ENCODE data around the gene CHST9.
"Not testable (repeated sequence)": the region's sequence is repeated elsewhere in the genome, so short reads cannot be mapped to it uniquely, and the experiment has no call there.

Gene CHST9, protein sequence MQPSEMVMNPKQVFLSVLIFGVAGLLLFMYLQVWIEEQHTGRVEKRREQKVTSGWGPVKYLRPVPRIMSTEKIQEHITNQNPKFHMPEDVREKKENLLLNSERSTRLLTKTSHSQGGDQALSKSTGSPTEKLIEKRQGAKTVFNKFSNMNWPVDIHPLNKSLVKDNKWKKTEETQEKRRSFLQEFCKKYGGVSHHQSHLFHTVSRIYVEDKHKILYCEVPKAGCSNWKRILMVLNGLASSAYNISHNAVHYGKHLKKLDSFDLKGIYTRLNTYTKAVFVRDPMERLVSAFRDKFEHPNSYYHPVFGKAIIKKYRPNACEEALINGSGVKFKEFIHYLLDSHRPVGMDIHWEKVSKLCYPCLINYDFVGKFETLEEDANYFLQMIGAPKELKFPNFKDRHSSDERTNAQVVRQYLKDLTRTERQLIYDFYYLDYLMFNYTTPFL

DNA sequence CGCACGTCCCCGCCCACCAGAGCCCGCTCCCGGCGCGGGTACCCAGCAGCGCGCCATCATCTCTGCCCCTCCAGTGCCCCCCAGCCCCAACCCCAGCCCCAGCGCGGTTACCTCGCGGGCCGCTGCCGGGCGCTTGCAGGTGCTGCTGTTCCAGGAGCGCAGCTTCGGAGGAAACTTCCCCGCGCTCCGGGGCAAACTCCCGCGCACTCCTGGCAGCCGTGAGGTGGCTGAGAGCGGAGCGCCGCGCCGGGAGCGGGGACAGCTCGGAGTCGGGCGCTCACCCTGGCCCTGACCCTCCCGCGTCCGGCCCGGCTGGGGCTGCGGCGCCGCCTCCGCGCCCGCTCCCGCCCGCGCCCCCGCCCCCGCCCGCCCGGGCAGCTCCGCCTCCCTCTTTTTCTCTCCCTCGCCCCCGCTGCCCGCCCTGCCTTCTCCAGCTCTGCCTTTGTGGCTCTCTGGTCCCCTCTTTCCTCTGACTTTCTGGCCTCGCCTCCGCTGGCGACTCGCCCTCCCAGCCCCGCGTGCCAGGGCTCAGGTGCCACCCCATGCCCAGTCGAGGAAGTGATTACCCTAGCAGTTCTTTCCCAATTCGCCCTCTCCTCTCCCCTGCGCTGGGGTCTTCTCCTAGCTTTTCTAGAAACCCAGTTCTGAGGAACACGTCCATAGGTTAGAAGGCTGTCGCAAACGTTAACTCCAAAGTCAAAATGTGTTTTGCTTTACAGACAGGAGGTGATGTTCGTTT, at the start of gene CHST9:
CHST9 (minus strand) TSS at position 284 of the 739 bp plus-strand sequence. CDS start 42,499 bp downstream, outside the sequence.
- peak; percentile 74 for DNase-seq

DNA sequence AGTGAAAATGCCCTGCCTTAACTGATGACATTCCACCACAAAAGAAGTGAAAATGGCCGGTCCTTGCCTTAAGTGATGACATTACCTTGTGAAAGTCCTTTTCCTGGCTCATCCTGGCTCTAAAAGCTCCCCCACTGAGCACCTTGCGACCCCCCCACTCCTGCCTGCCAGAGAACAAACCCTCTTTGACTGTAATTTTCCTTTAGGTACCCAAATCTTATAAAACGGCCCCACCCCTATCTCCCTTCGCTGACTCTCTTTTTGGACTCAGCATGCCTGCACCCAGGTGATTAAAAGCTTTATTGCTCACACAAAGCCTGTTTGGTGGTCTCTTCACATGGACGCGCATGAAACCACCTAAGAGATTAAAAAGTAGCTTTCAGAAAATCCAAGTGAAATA, 47.2 kb upstream of the CHST9 start:
- not testable (repeated sequence) for DNase-seq

DNA sequence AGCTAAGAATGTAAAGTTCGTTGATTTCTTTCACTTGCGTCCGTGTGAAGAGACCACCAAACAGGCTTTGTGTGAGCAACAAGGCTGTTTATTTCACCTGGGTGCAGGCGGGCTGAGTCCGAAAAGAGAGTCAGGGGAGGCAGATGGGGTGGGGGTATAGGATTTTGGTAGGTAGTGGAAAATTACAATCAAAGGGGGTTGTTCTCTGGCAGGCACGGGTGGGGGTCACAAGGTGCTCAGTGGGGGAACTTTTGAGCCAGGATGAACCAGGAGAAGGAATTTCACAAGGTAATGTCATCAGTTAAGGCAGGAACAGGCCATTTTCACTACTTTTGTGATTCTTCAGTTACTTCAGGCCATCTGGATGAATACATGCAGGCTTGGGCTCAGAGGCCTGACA, 46.6 kb upstream of the CHST9 start:
- not testable (repeated sequence) for DNase-seq

DNA sequence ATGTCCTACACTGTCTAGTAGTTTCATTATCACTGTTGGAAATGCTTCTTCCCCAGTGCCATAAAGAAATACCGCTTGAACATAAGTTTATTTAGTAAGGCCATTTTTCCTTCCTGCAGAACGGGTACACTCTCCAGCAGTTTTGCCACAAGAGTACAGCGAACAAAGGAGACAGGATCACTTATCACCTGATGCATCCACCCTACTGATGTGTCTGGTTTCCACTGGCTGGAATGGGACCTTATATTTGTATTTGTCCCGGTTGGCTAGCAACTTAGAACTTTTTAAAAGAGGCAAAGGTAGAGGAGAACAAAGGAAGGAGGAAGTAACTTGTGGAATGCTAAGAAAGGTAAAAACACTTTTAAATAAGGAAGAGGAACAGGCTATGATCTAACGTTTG, 46.1 kb upstream of the CHST9 start:
- DNase-seq = not testable (repeated sequence)

DNA sequence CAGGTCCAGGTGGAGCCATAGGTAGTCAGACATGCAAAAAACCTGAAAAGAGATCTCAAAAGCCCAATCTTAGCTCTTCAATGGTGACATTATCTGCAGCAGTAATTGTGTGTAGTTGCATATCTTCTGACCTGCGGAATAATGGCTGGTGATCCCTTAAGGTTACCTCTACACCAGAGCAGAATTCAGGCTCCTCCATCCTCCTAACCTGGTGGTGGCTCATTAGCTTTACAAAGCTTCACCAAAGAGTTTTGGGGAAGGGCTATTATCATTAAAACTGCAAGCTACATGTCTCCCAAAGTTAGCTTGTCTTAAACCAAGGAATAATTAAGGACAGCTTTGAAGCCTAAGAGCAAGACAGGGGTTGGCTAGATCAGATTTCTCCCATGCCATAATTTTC, 42.6 kb upstream of the CHST9 start:
- no peak for DNase-seq

DNA sequence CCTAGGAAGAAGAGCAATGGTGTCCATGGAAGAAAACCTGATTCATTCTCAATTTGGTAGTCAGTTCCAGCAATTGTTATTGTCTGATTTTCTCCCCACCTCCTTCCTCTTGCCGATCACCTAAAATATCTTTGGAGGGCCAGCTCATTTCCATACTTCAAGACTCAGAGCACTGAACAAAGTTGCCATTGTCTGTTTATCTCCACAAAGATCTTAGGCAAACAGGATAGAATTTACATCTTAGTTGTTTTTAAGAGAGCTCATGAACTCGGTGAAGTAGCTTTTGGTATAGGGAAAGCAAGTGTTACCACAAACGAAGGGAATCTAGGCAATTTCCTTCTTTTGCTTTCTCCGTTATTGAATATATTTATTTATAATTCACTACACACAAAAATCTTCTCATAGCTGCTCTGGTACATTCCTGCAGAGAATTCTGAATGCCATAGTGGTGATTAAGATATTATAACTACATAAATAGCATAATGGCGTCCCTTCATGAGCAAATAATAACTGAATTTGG, 41.5 kb upstream of the CHST9 start:
- DNase-seq = no peak

DNA sequence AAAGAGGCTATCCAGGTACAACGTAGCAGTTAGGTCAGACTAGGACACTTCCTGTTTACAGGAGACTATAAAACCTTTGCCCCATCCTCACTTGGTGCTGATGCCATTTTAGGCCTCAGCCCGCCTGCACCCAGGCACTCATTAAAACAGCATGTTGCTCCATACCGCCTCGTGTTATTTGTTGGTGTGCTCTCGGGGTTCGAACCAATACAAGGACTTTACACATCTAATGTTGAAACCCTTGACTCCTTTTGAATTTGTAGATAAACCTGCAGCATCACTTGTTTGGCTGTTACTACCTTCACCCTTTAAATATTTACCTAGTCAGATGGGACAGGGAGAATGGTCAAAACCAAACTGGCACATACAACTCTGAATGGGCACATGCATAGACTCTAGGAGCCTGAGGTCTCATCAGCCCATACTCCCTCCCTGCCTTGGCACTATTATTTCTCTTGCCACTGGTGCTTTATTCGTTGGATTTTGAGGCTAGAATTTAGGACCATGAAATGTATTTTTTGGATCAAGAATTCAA, 40.9 kb upstream of the CHST9 start:
- DNase-seq = no peak

DNA sequence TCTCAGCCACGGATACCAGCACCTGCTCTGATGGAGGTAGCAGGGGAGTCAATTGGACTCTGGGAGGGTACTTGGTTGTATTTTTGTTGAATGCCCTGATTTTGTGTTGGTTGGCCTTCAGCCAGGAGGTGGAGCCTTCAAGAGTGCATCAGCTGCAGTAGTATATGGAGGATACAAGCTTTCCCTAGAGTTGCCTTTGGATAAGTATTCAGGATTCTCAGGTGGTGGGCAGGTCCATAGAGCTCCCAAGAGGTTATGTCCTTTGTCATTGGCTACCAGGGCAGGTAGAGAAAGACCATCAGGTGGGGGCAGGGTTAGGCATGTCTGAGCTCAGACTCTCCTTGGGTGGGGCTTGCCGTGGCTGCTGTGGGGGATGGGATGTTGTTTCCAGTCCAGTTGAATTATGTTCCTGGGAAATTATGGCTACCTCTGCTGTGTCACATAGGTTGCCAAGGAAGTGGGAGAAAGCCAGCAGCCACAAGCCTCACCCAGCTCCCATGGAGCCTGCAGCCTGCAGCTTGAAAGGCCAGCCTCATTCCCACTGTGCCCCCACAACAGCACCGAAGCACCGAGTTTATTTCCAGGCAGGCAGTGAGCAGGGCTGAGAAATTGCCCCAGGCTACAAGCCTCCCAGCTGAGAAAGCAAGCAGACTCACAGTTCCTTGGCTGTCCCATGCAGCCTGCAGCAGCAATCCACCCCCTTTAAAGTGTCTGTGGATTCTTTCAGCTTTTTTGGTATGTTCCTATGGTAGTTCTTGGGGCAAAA, 38.6 kb upstream of the CHST9 start:
- DNase-seq = peak; percentile 90

DNA sequence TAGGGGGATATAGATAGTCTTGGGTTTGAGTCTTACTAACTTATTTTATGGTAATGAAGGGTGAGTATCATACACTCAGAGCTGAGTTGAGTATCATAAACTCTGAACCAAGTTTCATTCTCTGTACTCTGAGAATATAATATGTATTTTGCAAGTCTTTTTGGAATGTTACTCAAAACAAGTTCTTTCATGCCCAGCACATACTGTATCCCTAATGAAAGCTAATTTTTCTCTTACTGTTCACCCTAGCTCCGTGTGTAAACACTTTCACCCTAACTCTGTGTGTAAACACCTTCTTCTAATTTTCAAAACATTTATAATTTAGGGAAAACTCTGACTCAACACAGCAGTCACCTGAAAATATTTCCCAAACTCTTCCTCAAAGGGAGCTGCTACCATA, 29.7 kb upstream of the CHST9 start:
- DNase-seq = no peak

DNA sequence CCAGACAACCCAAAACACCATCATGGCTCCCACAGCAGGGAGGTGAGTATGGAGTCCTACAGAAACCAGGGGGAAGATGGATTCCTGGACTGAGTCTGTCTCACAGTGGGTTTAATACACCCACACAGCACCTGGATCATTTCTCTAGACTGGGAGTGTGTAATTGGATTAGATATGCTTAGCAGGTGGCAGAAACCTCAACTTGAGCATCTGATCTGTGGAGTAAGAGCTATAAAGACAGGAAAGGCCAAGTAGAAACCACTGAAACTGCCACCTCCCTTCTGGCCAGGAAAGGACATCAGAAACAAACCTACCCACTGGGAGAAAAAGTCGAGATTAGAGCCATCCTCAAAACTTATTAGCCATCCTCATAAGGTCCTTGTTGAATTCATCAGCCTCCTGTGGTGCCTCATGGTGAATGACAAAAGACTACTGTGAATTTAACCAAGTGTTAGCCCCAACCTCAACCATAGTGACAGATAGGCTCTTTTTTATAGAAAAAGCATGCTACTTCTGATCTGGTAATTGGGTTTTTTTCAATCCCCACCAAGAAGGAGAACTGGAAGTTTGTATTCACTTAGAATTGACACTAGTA, 28.1 kb upstream of the CHST9 start:
- DNase-seq = no peak

DNA sequence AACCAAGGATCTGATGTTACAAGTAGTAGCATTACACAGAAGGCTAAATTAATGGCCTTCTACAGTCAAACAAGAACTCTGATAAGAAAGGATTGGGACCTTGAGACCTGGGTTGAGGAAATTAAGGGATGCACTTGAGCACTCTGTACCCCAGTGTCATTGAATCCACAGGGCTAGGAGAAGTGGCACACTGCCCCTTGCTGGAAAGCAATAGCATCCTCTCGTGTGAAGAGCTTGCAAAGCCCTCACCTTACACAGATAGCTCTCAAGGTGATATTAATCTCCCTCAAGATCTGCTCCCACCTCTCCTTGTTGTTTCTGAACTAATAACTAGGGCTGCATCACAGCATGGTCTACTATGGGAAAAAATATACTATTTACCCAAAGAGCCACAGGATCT, 26.5 kb upstream of the CHST9 start:
- no peak for DNase-seq

DNA sequence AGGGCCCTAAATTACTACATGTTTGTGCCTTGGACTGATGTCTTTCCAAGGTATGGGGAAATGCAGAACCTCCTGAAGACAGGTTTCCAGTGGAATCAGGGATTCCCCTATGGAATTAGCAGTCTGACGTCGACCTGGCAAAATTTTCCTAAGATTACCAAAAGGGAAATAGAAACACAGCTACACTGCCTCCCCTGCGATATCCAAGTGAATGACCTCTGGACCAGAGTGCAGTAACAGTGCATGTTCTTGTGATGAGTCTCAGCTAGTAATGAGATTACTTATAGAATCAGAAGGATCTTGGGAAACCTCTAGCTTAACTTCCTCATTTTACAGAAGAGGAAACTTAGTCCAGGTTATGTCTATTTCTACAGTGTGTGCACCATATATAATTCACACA, 21.3 kb upstream of the CHST9 start:
- DNase-seq = no peak

DNA sequence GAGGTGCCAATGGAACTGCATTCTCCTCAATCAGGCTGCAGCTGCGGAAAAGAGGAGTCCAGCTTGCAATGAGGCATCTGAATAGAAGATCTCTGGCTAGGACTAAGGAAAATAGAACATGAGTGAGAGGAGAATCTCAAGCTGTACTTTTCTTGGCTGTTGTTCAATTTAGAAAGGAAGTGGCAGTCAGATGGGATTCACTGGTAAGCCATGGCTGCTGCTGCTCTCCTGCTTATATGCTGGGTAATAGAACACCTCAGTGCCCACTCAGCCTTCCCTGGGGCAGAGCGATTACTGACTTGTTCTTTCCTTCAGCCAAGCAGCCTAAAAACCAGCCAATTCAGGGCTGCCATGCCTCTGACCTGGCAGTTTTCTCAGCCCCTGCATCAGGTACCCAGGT, 17.6 kb upstream of the CHST9 start:
- no peak for DNase-seq

DNA sequence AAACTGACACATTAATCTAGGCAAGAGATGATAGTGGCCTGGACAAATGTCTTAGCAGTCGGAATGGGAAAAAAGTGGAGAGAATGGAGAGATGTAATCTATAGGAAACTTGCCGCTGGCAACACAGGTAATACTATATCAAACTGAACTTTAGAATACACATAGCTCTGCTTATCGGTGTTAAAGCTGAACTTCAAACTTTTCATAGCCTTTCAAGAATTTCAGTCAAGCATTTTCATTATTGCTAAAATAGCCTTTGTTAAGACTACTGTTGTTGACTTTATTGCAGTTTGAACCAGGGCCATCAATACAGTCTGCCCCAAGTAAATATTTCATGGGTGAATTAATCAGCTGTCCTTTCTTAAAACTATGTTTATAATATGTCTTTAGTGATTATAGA, 12.9 kb upstream of the CHST9 start:
- no peak for DNase-seq

DNA sequence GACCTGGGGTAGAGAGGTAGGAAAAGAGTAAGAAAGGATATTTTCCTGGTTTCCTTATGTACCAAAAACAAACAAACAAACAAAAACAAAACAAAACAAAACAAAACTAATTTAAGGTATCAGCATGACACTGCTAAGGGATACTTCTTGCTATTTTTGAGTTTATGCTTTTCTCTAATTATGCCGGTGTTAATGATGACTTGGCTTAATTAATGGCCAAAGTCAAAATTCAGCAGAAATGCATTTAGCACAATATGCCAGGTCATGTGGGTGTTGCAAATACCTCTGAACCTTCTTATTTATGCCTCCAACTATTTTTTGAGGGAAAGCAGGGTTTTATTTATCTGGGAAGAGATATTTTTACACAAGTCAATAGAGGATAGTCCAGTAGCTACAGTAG, 3.2 kb upstream of the CHST9 start:
- DNase-seq = no peak

DNA sequence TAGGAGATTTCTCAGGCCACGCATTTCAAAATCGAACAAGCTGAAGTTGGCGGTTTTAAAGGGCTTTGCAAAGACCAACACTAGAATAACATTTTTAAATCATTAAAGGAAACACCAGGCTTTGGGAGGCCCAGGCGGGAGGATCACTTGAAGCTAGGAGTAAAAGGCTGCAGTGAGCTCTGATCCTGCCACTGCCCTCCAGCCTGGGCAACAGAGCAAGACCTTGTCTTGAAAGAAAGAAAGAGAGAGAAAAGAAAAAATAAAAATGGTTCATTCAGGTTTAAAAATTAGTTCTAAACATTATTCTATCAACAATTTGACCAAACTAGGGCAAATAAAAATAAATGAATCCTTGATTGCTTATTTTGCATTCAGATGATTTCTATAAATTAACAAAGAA, 789 bp upstream of the CHST9 start:
- no peak for DNase-seq

DNA sequence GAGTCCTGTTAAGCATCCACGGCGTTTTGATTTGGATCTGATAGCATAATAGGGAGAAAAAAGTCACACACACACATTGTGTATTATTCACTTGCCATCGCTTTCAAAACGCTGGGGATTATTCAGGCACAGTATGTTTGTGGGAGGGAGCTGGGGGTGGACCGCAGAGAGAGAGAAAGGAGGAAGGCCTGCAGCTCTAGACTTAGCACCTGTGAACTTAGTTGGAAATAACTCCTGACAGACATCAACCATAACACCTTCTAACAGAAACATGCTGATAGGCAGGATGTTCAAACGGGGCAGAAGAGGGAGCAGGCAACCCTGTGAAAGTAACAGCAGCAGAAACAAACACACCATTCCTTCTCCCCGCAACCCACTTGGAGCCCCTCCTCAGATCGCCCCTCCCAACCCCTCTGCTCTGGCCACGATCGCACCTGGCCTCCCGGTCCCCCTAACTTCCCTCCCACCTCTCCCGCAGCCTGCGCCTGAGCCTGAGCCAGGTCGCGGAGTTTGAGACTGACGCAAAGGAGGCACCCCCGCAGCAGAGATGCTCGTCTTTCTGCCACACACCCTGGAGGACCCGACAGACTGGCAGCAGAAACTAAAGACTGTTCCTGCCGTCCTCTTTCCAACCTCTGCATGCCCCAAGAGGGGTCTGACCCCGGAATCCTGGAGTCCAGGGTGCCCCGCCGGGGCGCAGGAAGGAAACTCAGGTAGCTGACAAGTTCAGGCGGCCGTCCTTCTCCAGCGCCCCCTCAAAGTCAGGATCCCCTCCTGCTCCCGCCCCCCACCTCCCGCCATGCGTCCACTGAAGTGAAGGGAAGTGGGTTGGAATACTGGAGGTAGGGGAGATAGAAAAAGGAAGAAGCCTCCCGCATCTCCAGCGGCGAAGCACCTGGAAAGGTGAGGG, 738 bp downstream of the CHST9 start:
- peak; percentile 39 for DNase-seq

DNA sequence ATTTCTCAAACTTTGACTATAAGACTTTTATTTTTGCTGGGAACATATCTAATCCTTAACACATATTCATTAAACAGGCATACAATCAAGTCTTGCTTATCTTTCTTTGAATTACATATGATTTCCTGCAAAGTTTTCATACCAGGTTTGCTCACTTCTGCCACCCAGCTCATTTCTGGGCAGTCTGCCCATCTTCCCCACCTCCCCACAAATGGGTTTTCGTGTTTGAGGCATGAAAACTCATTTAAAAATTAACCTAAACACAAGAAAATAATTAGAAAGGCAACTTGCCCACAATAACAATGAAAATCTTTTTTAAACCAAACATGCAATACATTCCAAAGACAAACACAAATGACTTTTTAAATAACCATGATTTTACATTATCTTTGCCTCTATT, 3.4 kb downstream of the CHST9 start:
- no peak for DNase-seq

DNA sequence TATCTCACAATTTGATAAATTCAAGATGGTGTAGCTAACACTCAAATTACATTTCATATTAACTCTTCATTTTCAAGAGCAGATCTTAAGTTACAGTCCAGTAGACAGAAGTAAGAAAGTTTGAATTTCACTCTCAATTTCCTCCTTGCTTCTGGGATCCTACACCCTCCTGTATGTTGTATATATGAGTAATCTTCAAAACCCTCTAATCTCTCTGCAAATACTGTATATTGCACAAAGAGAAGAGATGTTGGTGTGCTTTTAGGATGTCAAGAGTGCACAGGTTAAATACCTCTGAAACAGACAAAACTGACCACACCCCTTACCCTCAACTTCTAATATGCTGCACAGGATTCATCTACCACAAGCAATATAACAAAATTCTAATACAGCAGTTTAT, 6.7 kb downstream of the CHST9 start:
- no peak for DNase-seq

DNA sequence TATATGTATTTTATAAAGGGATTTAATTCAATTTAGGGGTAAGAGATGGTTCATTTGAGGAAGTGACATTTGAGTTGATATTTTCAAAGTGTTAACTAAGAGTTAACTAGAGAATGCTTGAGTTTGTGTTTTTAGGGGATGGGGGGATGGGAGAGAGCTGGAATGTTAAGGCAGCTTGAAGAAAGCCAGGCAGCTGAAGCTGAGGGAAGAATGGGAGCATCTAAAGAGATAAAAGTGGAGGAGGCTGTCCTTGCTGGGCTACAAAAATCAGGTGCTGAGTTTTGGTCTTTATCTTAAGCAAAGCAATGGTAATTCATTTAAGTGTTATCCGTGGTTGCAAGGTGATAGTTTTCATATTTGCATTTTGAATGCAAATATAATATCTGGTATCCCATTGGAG, 9.2 kb downstream of the CHST9 start:
- DNase-seq = no peak

DNA sequence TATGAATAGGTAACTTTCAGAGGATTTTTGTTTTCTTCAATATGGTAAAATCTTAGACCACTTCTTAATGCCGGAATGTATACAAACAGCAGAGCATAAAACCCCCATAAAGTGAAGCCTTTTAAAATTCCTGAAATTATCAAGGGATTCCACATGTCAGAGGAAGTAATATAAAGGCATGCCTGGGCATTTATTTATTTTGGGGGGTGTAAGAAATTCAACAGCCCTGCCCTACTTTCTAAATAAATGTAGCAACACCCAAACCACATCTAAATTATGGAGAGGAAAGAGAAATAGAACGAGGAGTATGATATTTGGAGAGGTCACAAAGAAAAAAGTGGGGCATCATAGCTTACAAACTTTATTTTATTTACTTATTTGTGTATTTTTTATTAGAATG, 9.9 kb downstream of the CHST9 start:
- DNase-seq = no peak

DNA sequence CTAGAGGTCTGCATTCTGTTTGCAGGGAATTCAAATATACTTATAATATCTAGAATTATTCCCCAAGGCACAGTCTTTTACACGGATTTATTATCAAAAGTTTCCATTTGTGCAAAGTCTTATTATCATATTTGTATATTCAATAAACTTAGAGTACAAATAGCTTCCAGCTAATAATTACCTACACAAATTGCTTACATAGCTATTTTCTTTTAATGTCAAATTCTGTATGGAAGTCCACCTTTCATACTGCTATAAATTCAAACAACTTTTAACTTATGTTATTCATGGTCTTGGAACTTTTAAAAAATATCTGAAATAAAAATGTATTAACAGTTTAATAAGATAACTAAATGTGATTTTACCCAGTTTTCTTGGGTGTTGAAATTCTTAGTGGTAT, 13.1 kb downstream of the CHST9 start:
- no peak for DNase-seq
